NB4 (cell line): ENCODE results near the gene GNA12.

Experiments used
- MYC ChIP-seq: IDR thresholded peaks from 2 replicates; pipeline ENCODE4 v1.6.1; 2011; ENCODE audit warnings: low read depth, low read length
- POLR2A ChIP-seq: IDR thresholded peaks from 2 replicates; pipeline ENCODE4 v1.6.1; 2011; ENCODE audit warnings: mild to moderate bottlenecking; ENCODE audit not compliant: insufficient read length; ENCODE audit errors: extremely low read depth
- TF ChIP-seq, protein P1 (sequence below): IDR thresholded peaks from one replicate; pipeline ENCODE4 v1.5.1; 2012; ENCODE audit warnings: low read depth, low read length

DNA sequence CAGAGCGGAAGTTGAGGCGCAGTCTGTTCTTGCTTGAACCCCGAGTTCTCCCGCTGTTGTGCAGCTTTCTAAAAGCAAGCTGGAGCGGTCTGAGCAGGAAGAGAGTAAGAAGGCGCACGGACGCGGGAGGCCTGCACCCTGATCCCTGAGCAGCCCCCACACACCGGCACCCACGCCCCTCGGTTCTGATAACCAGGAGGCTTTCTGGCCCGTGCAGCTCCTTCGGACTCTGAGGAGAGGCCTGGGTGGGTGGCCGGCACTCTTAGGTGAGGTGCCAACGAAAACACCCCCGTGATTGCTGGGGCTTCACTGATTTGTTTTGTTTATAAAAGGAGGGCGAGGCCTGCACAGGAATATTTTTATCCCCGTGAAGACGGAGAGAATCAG is 127.2 kb downstream of the GNA12 start:
- TF ChIP-seq POLR2A (no peak), MYC (no peak)
- TF ChIP-seq, protein P1, sequence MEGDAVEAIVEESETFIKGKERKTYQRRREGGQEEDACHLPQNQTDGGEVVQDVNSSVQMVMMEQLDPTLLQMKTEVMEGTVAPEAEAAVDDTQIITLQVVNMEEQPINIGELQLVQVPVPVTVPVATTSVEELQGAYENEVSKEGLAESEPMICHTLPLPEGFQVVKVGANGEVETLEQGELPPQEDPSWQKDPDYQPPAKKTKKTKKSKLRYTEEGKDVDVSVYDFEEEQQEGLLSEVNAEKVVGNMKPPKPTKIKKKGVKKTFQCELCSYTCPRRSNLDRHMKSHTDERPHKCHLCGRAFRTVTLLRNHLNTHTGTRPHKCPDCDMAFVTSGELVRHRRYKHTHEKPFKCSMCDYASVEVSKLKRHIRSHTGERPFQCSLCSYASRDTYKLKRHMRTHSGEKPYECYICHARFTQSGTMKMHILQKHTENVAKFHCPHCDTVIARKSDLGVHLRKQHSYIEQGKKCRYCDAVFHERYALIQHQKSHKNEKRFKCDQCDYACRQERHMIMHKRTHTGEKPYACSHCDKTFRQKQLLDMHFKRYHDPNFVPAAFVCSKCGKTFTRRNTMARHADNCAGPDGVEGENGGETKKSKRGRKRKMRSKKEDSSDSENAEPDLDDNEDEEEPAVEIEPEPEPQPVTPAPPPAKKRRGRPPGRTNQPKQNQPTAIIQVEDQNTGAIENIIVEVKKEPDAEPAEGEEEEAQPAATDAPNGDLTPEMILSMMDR: no peak
